Measurements from ENCODE around the gene CLPTM1.

- TF ChIP-seq CTCF (IDR thresholded peaks at IDR 0.05) (no peak), POLR2A (IDR thresholded peaks at IDR 0.05) (no peak)
Measured at GRCh38 chr19:44955505-44956439, 592 bp downstream of the CLPTM1 start.
